Liver (tissue), 9 donors: ENCODE data around the gene USP28. TPM values are rescaled to one million over a fixed set of nuclear protein-coding genes. Genes with fewer than 3 reads are reported as not detected.
A peak's percentile ranks its signal among the peaks of the same experiment; 100 is the strongest.

Experiments used
- DNase-seq: peaks from one replicate; pipeline ENCODE4 v3.0.0-alpha.2; 2017; ENCODE audit warnings: low spot score
- H3K27ac ChIP-seq, 2 donors: one replicate each; pipeline ENCODE4 v1.7.0; 2013; ENCODE audit warnings: inconsistent platforms in 2 of 2, low read length in 2 of 2, control low read depth in 1 of 2, low read depth in 1 of 2, mild to moderate bottlenecking in 1 of 2
- H3K27me3 ChIP-seq, 4 donors: one replicate each; pipeline versions ENCODE4 v1.6.1 to v1.7.0; 2013; ENCODE audit warnings: low read length in 3 of 4, inconsistent platforms in 1 of 4, mild to moderate bottlenecking in 1 of 4, moderate library complexity in 1 of 4; ENCODE audit not compliant: control insufficient read depth in 4 of 4, insufficient read depth in 4 of 4
- H3K36me3 ChIP-seq, 4 donors: one replicate each; pipeline versions ENCODE4 v1.6.1 to v1.7.0; 2013; ENCODE audit warnings: low read length in 3 of 4, mild to moderate bottlenecking in 3 of 4, low read depth in 1 of 4, moderate library complexity in 1 of 4; ENCODE audit not compliant: control insufficient read depth in 4 of 4, insufficient read depth in 3 of 4
- H3K4me1 ChIP-seq, 4 donors: one replicate each; pipeline versions ENCODE4 v1.6.1 to v1.7.0; 2013; ENCODE audit warnings: low read length in 3 of 4, mild to moderate bottlenecking in 3 of 4, moderate library complexity in 1 of 4; ENCODE audit not compliant: control insufficient read depth in 4 of 4, insufficient read depth in 4 of 4
- H3K4me3 ChIP-seq, 3 donors: one replicate each; pipeline versions ENCODE4 v1.6.1 to v1.7.0; 2013; ENCODE audit warnings: low read length in 3 of 3, control low read depth in 1 of 3, low read depth in 1 of 3, mild to moderate bottlenecking in 1 of 3
- H3K9ac ChIP-seq, 2 donors: one replicate each; pipeline ENCODE4 v1.7.0; 2013; ENCODE audit warnings: low read length in 2 of 2, mild to moderate bottlenecking in 2 of 2, moderate library complexity in 2 of 2, control low read depth in 1 of 2, low read depth in 1 of 2
- H3K9me3 ChIP-seq, 4 donors: one replicate each; pipeline versions ENCODE4 v1.6.1 to v1.7.0; 2013; ENCODE audit warnings: low read length in 3 of 4; ENCODE audit not compliant: control insufficient read depth in 4 of 4
- EGR1 ChIP-seq, 2 donors: IDR thresholded peaks; 2 replicates each; pipeline ENCODE4 v1.6.1; 2016 to 2018; ENCODE audit warnings: antibody characterized with exemption in 2 of 2, low read depth in 2 of 2
- FOXA1 ChIP-seq: IDR thresholded peaks from 2 replicates; pipeline ENCODE4 v1.6.1; 2016; ENCODE audit warnings: antibody characterized with exemption
- FOXA2 ChIP-seq: IDR thresholded peaks from 2 replicates; pipeline ENCODE4 v1.6.1; 2016; ENCODE audit warnings: antibody characterized with exemption
- GABPA ChIP-seq, 2 donors: IDR thresholded peaks in 1 of 2; conservative IDR thresholded peaks in 1 of 2; 2 replicates each; pipeline ENCODE4 v1.6.1; 2016; ENCODE audit warnings: antibody characterized with exemption in 2 of 2, mild to moderate bottlenecking in 1 of 2, moderate library complexity in 1 of 2
- HNF4A ChIP-seq, 2 donors: conservative IDR thresholded peaks; 2 replicates each; pipeline ENCODE4 v1.6.1; 2016; ENCODE audit warnings: antibody characterized with exemption in 2 of 2, mild to moderate bottlenecking in 2 of 2
- HNF4G ChIP-seq: IDR thresholded peaks from 2 replicates; pipeline ENCODE4 v1.6.1; 2016; ENCODE audit warnings: antibody characterized with exemption
- JUND ChIP-seq, 2 donors: IDR thresholded peaks; 2 replicates each; pipeline ENCODE4 v1.6.1; 2016; ENCODE audit warnings: antibody characterized with exemption in 2 of 2
- NR2F2 ChIP-seq: IDR thresholded peaks from 2 replicates; pipeline ENCODE4 v1.6.1; 2016; ENCODE audit warnings: antibody characterized with exemption
- RAD21 ChIP-seq, 2 donors: IDR thresholded peaks; 2 replicates each; pipeline ENCODE4 v1.6.1; 2016; ENCODE audit warnings: antibody characterized with exemption in 2 of 2, mild to moderate bottlenecking in 2 of 2
- RXRA ChIP-seq, 2 donors: IDR thresholded peaks; 2 replicates each; pipeline ENCODE4 v1.6.1; 2017 to 2018; ENCODE audit warnings: antibody characterized with exemption in 2 of 2, mild to moderate bottlenecking in 1 of 2
- SP1 ChIP-seq: IDR thresholded peaks from 2 replicates; pipeline ENCODE4 v1.6.1; 2018; ENCODE audit warnings: antibody characterized with exemption, mild to moderate bottlenecking
- TAF1 ChIP-seq: conservative IDR thresholded peaks from 2 replicates; pipeline ENCODE4 v1.6.1; 2016; ENCODE audit warnings: antibody characterized with exemption, mild to moderate bottlenecking
- YY1 ChIP-seq: IDR thresholded peaks from 2 replicates; pipeline ENCODE4 v1.6.1; 2016; ENCODE audit warnings: antibody characterized with exemption, mild to moderate bottlenecking
- whole genome bisulfite sequencing: extraction: QIAGEN DNeasy Blood & Tissue Kit; methylation state at CpG from one replicate; pipeline ENCODE4 v1.1.7; 2013; 5-methylcytosine and 5-hydroxymethylcytosine counted together
- polyA plus RNA-seq, 2 donors: library from polyadenylated mRNA; stranded (reverse) in 1 of 2; unstranded in 1 of 2; fragments of 200-250 nt in 1 of 2; fragments of >200 nt in 1 of 2; fragmentation: Nextera tagmentation in 1 of 2; extraction: Ambion mirVana in 1 of 2; gene quantifications; one replicate each; pipeline versions ENCODE4 v1.2.1 to v1.2.3, GENCODE V29; 2013 to 2015
- total RNA-seq, 2 donors: library from RNA; depleted of rRNA; stranded (reverse); fragments of >200 nt; gene quantifications; one replicate each; pipeline ENCODE4 v1.2.3, GENCODE V29; 2014
- TF ChIP-seq, protein P1 (sequence below): IDR thresholded peaks from 2 replicates; pipeline ENCODE4 v1.6.1; 2016; ENCODE audit warnings: antibody characterized with exemption
- TF ChIP-seq, protein P2 (sequence below): IDR thresholded peaks from 2 replicates; pipeline ENCODE4 v1.6.1; 2016; ENCODE audit warnings: antibody characterized with exemption
- TF ChIP-seq, protein P3 (sequence below): IDR thresholded peaks from 2 replicates; pipeline ENCODE4 v1.6.1; 2016; ENCODE audit warnings: antibody characterized with exemption, mild to moderate bottlenecking
- TF ChIP-seq, protein P4 (sequence below): fragments of 150-350 bp; IDR thresholded peaks from 2 replicates; pipeline ENCODE4 v1.5.1; 2017; ENCODE audit warnings: improper control_type of control experiment, low read depth, low read length; ENCODE audit not compliant: missing input control
- TF ChIP-seq, protein P5 (sequence below): IDR thresholded peaks from 2 replicates; pipeline ENCODE4 v1.6.1; 2016; ENCODE audit warnings: antibody characterized with exemption
- donor health status: healthy.
- donor health status: healthy.
- donor health status: healthy.
- donor health status: healthy.
- donor health status: healthy.

Gene USP28
- total and polyA plus RNA-seq, 4 donors = 5.1 to 20.3 (median 8.8) TPM

DNA sequence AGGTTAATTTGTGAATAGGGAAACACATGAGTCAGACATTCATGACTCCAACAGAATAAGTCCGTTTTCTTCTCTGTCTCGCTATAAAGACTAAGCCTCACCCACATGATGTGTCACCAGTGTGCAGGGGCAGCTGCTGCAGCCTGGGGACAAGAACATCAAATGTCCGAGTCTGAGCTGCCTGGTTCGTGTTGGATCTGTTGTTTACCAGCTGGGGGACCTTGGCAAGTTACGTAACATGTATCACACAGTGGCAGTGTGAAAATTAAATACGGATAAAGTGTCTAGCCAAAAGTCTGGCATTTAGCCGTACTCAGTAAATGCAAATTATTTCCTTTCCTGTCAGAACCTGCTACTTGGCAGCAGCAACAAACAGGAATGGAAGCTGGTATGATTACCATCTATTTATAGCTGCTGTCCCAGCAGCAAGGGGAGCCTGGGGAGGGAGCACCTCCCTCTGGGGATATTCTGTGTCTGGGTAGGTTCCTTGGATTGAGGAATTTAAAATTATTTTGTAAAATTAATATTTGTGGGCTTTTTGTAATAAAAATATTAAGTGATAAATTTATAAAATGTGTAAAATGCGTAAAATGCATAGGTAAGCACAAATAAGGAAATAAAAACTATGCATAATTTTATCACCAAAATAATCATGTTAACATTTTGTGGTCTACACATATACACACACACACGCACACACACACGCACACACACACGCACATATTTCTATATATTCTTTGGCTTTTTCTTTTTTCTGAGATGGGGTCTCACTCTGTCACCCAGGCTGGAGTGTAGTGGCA lies 97.1 kb downstream of the USP28 start:
- Histone ChIP-seq H3K4me1 (peaks cover 2 to 21% (median 11%) of the 10 kb centered on the region in 4 donors), H3K9ac (no peak overlapping the region), H3K27ac (peak overlapping the region; percentile 65 to 66), H3K9me3 (no peaks in the 10 kb centered on the region), H3K4me3 (no peak overlapping the region), H3K27me3 (no peaks in the 10 kb centered on the region), H3K36me3 (no peaks in the 10 kb centered on the region)
- no peak for DNase-seq
- 38% methylated on average over 11 of the region's 11 CpGs for WGBS
- TF ChIP-seq NR2F2 = no peak
- no peak for TF ChIP-seq JUND (IDR thresholded peaks at IDR 0.05)
- no peak for TF ChIP-seq EGR1 (IDR thresholded peaks at IDR 0.05; ENCODE audit: low read depth in 2 of 2)
- TF ChIP-seq, protein P1, sequence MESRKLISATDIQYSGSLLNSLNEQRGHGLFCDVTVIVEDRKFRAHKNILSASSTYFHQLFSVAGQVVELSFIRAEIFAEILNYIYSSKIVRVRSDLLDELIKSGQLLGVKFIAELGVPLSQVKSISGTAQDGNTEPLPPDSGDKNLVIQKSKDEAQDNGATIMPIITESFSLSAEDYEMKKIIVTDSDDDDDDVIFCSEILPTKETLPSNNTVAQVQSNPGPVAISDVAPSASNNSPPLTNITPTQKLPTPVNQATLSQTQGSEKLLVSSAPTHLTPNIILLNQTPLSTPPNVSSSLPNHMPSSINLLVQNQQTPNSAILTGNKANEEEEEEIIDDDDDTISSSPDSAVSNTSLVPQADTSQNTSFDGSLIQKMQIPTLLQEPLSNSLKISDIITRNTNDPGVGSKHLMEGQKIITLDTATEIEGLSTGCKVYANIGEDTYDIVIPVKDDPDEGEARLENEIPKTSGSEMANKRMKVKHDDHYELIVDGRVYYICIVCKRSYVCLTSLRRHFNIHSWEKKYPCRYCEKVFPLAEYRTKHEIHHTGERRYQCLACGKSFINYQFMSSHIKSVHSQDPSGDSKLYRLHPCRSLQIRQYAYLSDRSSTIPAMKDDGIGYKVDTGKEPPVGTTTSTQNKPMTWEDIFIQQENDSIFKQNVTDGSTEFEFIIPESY = peak; percentile 44
- TF ChIP-seq SP1 = peak; percentile 51
- TF ChIP-seq, protein P2, sequence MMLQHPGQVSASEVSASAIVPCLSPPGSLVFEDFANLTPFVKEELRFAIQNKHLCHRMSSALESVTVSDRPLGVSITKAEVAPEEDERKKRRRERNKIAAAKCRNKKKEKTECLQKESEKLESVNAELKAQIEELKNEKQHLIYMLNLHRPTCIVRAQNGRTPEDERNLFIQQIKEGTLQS = no peak
- peak; percentile 47 to 71 for TF ChIP-seq HNF4A (conservative IDR thresholded peaks at IDR 0.05)
- TF ChIP-seq GABPA (IDR thresholded peaks at IDR 0.05 in 1 of 2, conservative IDR thresholded peaks at IDR 0.05 in 1 of 2) = no peak
- peak; percentile 72 for TF ChIP-seq FOXA2
- TF ChIP-seq, protein P3, sequence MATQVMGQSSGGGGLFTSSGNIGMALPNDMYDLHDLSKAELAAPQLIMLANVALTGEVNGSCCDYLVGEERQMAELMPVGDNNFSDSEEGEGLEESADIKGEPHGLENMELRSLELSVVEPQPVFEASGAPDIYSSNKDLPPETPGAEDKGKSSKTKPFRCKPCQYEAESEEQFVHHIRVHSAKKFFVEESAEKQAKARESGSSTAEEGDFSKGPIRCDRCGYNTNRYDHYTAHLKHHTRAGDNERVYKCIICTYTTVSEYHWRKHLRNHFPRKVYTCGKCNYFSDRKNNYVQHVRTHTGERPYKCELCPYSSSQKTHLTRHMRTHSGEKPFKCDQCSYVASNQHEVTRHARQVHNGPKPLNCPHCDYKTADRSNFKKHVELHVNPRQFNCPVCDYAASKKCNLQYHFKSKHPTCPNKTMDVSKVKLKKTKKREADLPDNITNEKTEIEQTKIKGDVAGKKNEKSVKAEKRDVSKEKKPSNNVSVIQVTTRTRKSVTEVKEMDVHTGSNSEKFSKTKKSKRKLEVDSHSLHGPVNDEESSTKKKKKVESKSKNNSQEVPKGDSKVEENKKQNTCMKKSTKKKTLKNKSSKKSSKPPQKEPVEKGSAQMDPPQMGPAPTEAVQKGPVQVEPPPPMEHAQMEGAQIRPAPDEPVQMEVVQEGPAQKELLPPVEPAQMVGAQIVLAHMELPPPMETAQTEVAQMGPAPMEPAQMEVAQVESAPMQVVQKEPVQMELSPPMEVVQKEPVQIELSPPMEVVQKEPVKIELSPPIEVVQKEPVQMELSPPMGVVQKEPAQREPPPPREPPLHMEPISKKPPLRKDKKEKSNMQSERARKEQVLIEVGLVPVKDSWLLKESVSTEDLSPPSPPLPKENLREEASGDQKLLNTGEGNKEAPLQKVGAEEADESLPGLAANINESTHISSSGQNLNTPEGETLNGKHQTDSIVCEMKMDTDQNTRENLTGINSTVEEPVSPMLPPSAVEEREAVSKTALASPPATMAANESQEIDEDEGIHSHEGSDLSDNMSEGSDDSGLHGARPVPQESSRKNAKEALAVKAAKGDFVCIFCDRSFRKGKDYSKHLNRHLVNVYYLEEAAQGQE = no peak
- TF ChIP-seq, protein P4, sequence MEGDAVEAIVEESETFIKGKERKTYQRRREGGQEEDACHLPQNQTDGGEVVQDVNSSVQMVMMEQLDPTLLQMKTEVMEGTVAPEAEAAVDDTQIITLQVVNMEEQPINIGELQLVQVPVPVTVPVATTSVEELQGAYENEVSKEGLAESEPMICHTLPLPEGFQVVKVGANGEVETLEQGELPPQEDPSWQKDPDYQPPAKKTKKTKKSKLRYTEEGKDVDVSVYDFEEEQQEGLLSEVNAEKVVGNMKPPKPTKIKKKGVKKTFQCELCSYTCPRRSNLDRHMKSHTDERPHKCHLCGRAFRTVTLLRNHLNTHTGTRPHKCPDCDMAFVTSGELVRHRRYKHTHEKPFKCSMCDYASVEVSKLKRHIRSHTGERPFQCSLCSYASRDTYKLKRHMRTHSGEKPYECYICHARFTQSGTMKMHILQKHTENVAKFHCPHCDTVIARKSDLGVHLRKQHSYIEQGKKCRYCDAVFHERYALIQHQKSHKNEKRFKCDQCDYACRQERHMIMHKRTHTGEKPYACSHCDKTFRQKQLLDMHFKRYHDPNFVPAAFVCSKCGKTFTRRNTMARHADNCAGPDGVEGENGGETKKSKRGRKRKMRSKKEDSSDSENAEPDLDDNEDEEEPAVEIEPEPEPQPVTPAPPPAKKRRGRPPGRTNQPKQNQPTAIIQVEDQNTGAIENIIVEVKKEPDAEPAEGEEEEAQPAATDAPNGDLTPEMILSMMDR = no peak
- no peak for TF ChIP-seq RAD21 (IDR thresholded peaks at IDR 0.05)
- TF ChIP-seq FOXA1 = no peak
- no peak for TF ChIP-seq HNF4G
- peak; percentile 62 for TF ChIP-seq YY1
- TF ChIP-seq TAF1 = no peak
- TF ChIP-seq RXRA (IDR thresholded peaks at IDR 0.05) = peak in 1 of 2 donors; percentile 48
- TF ChIP-seq, protein P5, sequence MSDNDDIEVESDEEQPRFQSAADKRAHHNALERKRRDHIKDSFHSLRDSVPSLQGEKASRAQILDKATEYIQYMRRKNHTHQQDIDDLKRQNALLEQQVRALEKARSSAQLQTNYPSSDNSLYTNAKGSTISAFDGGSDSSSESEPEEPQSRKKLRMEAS = peak; percentile 26
